Stimulated activated CD4-positive, alpha-beta T cell treated with anti-CD3 and anti-CD28 coated beads, TNF-alpha, amount 100 ng/mL, for 4 hours (primary cell): Measurements from ENCODE around the gene CASK.

Experiments used
- DNase-seq, 3 experiments: peaks; one replicate each; pipeline ENCODE4 v3.0.0-alpha.2; 2020; ENCODE audit warnings: low read depth in 3 of 3

Gene CASK, protein sequence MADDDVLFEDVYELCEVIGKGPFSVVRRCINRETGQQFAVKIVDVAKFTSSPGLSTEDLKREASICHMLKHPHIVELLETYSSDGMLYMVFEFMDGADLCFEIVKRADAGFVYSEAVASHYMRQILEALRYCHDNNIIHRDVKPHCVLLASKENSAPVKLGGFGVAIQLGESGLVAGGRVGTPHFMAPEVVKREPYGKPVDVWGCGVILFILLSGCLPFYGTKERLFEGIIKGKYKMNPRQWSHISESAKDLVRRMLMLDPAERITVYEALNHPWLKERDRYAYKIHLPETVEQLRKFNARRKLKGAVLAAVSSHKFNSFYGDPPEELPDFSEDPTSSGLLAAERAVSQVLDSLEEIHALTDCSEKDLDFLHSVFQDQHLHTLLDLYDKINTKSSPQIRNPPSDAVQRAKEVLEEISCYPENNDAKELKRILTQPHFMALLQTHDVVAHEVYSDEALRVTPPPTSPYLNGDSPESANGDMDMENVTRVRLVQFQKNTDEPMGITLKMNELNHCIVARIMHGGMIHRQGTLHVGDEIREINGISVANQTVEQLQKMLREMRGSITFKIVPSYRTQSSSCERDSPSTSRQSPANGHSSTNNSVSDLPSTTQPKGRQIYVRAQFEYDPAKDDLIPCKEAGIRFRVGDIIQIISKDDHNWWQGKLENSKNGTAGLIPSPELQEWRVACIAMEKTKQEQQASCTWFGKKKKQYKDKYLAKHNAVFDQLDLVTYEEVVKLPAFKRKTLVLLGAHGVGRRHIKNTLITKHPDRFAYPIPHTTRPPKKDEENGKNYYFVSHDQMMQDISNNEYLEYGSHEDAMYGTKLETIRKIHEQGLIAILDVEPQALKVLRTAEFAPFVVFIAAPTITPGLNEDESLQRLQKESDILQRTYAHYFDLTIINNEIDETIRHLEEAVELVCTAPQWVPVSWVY

DNA sequence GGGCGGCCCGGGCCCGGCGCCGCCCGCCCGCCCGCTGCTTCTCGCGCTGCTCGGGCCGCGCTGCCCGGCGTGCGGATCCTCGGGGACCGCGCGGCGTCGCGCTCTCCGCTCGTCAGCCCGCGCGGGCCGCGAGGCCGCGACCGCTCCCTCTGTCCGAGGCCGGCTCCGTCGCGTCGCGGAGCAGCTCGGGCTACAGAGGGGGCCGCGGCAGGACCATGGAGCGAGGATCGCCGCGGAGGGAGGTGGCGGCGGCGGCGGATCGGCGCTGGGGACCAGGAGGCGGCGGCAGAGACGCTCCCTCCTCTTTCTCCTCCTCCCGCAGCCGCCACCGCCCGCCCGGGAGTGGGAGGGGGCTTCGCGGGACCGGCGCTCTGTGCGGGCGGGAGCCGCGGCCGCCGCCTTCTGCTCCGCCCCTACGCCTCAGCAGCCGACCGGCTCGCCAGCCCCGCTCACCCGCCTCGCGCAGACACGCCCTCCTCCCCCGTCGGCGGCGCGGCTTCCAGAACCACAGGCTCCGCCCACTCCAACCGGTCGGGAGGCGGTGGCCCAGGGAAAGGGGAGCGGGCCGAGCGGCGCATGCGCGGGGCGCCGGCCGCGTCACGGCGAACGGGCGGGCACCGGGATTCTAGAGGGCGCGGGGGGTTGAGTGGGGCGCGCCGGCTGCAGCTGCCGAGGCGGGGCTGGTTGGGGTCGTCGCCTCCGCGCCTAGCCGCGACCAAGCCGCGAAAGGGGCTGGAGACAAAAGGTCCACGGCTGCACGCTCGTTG lies at the start of gene CASK:
Gene CASK, minus strand, starts transcription at position 344 of the 767 bp plus-strand sequence. CDS start 566 bp downstream, outside the sequence.
- DNase-seq, result peak; percentile 71 to 85 (median 84)

DNA sequence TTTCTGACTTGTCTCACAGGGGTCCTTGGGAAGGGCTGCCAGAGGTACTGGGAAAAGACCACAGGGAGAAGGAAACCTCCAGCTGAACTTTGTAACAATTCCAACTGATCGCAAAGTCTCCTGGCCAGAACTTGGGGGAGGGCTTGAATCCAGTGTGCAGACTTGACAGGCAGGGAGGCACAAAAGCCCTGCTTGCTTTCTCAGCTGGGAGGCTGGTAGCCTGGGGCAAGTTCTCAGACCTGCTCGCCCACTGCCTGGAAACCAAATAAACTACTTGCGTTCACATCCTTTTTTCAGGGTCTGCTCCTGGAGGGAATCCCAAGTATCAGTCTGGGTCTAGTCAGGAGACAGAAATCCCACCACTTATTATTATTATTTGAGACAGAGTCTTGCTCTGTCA lies 48.0 kb upstream of the CASK start:
- no peak for DNase-seq

DNA sequence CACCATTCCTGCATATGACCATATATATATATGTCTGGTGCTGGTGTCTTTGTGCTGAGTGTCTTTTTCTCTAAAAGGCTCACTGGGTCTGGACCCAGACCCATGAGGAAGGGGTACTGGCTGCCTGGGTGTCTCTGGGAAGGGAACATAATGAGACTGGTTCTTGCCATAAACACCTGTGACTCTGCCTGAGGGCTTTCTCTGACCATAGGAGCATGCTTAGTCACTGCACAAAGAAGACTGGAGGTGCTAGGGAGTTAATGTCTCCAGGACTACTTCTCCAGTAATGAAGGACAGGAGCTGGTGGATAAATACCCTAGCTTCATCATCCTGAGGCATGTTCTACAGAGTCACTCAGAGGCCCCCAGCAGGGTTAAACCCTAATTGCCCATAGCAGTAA lies 47.1 kb upstream of the CASK start:
- DNase-seq, result no peak

DNA sequence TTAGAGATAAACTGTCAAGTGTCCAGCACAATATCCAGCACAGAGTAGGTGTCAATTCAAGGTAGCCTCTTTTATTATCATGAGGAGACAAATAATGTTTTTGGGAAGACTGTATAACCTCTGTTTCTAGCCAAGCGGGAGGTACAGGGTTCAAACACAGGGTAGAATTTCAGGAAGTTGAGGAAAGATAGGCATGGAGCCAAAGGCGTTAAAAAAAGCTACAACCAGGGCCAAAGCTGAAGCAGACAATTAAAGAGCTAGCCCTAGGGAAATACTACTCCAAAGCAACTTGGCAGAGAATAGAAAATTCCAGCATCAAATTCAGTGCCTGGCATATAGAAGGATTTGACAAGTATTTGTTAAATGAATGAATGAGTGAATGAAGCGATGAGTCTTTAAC lies 40.0 kb upstream of the CASK start:
- no peak for DNase-seq

GRCh38 chrX:41960142-41960541 lies 36.8 kb upstream of the CASK start:
- DNase-seq, result no peak

DNA sequence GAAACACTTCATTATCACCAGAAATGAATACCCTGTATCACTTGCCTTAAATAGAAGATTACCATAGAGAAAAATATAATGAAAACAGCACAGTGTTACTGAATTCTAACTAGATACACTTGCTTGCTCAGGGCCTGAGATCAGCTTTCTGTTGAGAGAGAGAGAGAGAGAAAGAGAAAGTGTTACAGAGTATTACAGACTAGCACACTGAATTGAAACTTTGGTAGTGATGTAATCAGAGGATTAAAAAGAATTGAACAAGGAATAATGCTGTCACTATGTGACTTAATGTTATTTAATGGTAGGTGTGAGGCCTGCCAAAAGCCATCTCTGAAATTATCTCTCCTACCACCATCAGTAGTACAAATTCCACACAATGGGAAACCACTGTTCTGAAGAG lies 35.5 kb upstream of the CASK start:
- DNase-seq, result no peak

GRCh38 chrX:41956027-41956426 lies 32.7 kb upstream of the CASK start:
- no peak for DNase-seq

DNA sequence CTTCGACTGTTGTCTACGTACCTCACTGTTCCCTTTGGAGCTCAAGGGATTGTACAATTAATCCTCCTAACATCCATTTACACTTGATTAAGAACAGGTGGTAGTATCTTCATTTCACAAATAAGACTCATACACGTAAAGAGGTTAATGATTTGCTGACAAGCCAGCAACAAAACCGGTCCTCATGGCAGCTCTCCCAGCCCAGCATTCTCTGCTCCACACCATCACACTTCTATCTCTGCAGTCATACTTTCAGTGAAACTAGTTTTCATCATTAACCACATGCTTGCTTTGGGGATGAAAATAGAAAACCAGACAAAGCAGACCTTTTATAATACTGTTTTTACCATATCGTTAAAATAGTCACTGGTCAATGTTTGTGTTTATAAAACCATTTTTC lies 28.7 kb upstream of the CASK start:
- DNase-seq, result no peak

GRCh38 chrX:41946989-41947612 lies 23.7 kb upstream of the CASK start:
- no peak for DNase-seq

- DNase-seq, result no peak
These were observed 22.9 kb upstream of the CASK start for GRCh38 chrX:41946235-41946634.

- no peak for DNase-seq
These were observed 12.5 kb upstream of the CASK start for GRCh38 chrX:41935832-41936231.

DNA sequence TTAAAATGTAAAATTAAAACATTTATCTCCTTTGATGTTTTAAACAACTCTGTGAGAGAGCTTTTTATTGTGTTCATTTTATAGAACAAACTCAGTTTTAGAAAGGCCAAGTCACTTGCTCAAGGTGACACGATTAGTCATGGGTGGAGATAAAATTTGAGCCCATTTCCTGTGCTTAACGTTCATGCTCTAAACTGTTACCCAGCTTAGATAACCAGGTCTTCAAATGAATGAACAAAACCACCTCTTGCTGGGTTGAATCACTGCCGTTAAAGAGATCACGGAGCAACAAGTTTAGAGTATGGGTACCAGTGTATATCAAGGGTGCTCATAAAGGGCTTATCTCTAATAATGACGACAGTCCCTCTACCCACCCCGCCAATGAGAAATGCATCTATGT lies 10.2 kb upstream of the CASK start:
- DNase-seq, result no peak

- no peak for DNase-seq
These were observed 9.5 kb upstream of the CASK start for GRCh38 chrX:41932885-41933284.

GRCh38 chrX:41931591-41931990 lies 8.2 kb upstream of the CASK start:
- no peak for DNase-seq

DNA sequence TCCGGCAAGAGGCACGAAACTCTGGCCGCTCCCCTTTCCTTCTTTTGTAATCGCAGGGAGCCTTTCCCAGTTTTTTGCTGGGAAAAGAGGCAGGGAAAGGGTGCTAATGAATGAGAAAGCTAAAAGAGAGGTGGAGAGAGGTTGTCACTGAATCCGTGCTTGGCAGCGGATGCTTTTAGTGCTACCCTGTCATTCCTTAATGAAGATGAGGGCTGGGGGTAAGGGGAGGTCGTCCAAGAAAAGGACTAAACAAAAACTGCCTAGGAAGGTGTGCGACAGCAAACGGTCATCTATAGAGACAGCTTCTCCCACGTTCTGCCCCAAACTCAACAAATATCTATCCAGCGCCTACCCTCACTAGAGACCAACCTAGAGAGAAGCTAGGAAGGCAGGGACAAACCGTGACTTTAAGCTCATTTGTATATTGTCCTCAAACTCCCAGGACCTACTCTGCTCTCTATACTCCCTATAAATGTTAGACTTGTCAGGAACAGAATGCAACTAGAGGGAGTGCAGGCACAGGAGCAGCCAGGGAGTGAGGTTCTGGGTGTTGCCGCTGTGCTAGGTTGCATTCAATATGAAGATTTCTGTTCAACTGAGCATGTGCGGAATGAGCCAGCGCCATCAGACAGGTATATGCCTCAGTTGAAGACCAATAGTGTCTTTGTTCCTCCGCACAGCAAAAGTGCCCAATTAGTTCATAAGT lies 777 bp upstream of the CASK start:
- no peak for DNase-seq

DNA sequence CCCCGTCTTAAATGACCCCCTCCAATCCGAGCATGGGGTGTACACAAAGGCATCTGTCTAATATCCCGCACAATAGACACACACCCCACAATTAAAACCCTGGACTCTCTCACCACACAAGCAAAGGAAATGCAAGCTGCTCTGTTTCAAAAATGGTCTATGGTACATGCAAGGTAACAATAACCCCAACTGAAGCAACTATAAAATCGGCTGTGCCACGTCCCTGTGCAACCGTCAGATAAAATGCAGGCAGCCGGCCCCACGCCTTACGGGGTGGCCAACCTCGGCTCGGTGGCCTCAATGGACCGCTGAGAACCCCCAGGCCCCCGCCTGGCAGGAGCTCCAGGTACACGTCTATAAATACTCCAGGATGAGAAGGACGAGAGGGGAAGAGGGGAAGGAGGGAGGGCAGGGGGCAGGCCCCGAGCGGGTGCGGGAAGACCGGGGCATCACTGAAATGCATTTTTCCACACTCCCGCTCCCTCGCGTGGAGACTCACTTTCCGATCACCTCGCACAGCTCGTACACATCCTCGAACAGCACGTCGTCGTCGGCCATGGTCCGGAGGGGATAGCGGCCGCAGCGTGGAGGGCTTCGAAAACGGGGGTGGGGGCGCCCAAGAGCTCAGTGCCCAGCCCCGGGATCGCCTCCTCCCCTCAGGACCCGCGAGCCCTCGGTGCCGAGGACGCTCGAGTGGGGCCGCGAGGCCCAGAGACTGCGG lies 763 bp downstream of the CASK start:
- DNase-seq, result no peak

- DNase-seq, result no peak
These were observed 1.6 kb downstream of the CASK start for GRCh38 chrX:41921492-41922430.

DNA sequence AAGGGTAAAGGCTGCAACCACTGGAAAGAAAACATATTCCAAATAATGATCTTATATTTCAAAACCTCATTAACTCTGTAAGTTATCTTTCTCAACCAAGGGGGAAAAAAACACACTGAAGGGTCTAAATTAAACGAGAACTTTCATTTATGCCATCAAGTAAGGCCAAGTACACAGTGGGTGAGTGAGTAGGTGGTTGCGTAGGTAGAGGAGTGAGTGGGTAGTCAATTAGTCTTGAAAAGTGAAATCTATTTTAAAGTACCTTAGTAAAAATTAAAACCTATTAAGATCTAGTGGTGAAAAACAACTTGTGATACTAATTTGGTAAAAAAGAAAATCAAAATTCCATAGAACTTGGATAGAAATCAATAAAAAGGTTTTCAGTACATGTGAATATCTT lies 3.5 kb downstream of the CASK start:
- no peak for DNase-seq

GRCh38 chrX:41917517-41917916 lies 5.8 kb downstream of the CASK start:
- no peak for DNase-seq
